GM19193 (cell line): ENCODE results near the gene PRX.

ENCODE experiments used
- POLR2A ChIP-seq: IDR thresholded peaks from 4 replicates; pipeline ENCODE4 v1.6.1; 2011; ENCODE audit not compliant: insufficient read depth, insufficient read length; ENCODE audit errors: extremely low read depth

The PRX gene

GRCh38 chr19:40381321-40381720, 31.9 kb downstream of the PRX start:
- no peak for TF ChIP-seq POLR2A

- TF ChIP-seq POLR2A = no peak
Observed at GRCh38 chr19:40380199-40381037, 32.8 kb downstream of the PRX start.

GRCh38 chr19:40379446-40380198, 33.6 kb downstream of the PRX start:
- TF ChIP-seq POLR2A = no peak

GRCh38 chr19:40378509-40378908, 34.7 kb downstream of the PRX start:
- TF ChIP-seq POLR2A = no peak

- no peak for TF ChIP-seq POLR2A
Observed at GRCh38 chr19:40377876-40378385, 35.2 kb downstream of the PRX start.

GRCh38 chr19:40376286-40376862, 36.8 kb downstream of the PRX start:
- no peak for TF ChIP-seq POLR2A

- no peak for TF ChIP-seq POLR2A
Observed at GRCh38 chr19:40374084-40374483, 39.1 kb downstream of the PRX start.

GRCh38 chr19:40371802-40372122, 41.4 kb downstream of the PRX start:
- TF ChIP-seq POLR2A = no peak

GRCh38 chr19:40370997-40371801, 42.0 kb downstream of the PRX start:
- TF ChIP-seq POLR2A = no peak

GRCh38 chr19:40369797-40370196, 43.4 kb downstream of the PRX start:
- TF ChIP-seq POLR2A = no peak

- TF ChIP-seq POLR2A = no peak
Observed at GRCh38 chr19:40367577-40368434, 45.4 kb downstream of the PRX start.

- no peak for TF ChIP-seq POLR2A
Observed at GRCh38 chr19:40366697-40367561, 46.2 kb downstream of the PRX start.

GRCh38 chr19:40365613-40366401, 47.4 kb downstream of the PRX start:
- TF ChIP-seq POLR2A = no peak

GRCh38 chr19:40365010-40365409, 48.2 kb downstream of the PRX start:
- TF ChIP-seq POLR2A = no peak
